Activated CD4-positive, CD25-positive, alpha-beta regulatory T cell (primary cell): Measurements from ENCODE around the gene HIVEP3.
"Not testable (repeated sequence)": the region's sequence is repeated elsewhere in the genome, so short reads cannot be mapped to it uniquely, and the experiment has no call there.

Experiments
- DNase-seq, 4 experiments: peaks; one replicate each; lab custom pipeline; 2025; lab: John Stamatoyannopoulos, UW

The HIVEP3 gene

DNA sequence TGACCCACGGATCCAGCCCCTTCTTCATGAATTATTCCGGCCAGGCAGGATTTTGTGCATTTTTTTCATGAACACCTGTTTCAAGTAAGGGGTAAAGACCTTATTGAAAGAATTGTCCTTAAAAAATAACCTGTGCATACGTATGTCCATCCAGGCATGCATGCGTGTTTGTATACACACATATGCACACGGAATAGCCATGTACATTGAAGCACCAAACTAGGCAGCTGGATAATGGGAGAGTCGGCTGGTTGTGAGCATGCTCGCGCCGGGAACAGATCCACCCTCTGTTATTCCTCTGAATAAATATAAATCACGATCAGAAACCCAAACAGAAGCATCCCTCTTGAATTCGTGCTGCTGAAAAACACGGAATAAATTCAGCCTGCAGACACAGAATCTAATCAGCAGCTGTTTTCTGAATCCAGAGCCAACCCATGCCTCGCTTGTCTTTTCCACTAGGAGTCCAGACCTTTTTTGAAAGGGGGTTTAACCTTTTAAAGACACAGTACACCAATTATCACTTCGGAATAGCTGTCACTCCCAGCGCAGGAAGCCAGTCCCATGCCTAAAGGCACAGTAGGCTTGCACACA lies at the start of gene HIVEP3:
TSS of gene HIVEP3 (minus strand) at position 473 of the 594 bp plus-strand sequence.
- DNase-seq = no peak

DNA sequence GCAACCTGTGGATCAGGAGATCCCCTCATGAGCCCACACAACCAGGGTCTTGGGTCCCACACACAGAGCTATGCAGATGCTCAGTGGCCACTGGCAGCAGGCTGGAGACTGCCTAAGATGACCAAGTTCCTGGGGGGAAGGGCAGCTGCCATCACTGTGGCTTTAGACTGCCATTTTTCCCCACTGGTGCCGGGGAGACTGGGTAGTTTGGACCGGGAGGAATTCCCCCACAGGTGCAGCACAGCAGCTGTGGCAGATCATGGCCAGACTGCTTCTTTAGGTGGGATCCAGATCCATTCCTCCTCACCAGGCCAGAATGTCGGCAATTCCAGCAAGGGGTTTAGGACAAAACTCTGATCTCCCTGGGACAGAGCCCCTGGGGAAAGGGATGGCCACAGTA lies 45.7 kb upstream of the HIVEP3 start:
- no peak for DNase-seq

DNA sequence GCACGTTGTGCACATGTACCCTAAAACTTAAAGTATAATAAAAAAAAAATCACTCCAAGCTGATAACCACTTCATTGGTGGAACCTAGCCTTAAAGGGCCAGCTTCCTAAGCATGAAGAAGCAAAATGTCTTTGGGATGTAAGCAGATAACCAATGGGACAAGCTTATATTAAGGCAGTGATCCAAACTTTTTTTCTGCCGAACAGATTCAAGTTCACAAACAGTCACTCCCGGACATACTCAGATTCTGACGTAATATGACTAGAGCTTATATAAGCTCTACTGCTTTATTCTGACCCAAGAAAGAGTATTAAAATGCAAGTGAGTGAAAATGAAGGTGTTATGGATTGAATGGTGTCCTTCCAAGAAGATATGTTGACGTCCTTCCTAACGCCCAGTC lies 44.9 kb upstream of the HIVEP3 start:
- DNase-seq = no peak

- no peak for DNase-seq
These were observed 39.4 kb upstream of the HIVEP3 start for GRCh38 chr1:41958015-41958673.

GRCh38 chr1:41957568-41957967 lies 38.8 kb upstream of the HIVEP3 start:
- DNase-seq = no peak

DNA sequence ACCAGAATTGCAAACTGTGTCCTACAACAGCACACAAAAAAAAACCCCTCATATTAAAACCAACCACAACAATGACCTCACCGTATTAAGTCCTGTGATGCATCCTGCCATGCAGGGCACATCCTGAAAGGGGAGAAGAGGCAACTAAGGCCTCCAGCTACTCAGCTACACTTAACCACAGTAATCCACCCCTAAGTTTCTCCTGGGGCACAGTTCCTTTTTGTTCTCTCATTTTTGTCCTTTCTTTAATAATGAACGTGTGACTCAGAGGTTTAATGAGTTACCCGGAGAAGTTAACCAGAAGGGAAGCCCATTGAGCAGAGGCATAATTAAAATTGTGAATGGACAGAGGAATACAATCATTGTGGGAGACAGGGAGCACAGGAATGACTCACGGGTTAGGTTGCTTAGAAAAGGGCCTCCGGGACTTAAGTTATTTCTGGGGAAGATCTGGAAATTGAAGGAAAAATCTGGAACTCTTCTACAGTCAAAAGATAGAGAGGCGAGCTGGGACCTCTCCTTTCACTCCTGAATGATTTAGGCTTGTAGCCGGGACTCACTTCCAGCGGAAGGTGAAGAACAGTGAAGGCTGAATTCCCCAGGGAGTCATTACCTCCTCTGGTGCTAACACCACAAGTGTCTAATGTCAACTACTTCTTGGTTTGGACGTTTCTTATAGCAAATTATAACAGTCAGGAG lies 36.9 kb upstream of the HIVEP3 start:
- no peak for DNase-seq

DNA sequence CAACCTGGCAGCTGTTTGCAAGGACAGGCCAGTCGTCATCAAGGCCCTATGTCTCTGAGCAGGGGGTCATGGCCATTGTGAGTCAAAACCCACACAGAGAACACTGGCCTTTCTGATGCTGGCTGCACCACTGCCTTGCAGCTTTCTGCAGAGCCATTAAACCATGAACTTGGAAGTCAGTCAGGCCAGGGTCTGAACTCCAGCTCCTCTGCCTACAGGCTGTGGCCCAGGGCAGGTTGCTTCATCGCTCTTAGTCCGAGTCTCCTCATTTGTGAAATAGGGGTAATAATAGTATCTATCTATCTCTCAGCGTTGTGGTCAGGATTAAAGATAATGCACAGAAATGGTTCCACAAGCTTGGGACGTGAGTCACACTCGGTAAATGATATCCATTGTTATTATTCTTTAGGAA lies 35.8 kb upstream of the HIVEP3 start:
- DNase-seq = no peak

DNA sequence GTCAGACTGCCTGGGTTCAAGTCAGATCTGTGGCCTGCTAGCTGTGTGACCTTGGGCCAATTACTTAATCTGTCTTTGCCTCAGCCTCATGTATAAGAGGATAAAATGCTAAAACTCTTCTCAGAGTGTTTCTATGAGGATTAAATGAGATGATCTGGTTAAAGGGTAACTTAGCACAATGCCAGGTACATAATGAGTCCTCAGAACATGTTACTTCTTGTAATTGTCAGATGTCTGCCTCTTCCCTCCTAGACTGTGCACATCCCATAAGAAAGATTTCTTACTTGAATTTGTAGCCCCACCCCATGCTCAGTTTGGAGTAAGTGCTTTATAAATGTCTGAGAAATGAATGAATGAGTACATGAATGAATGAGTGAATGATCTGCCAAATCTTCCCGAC lies 34.6 kb upstream of the HIVEP3 start:
- no peak for DNase-seq

DNA sequence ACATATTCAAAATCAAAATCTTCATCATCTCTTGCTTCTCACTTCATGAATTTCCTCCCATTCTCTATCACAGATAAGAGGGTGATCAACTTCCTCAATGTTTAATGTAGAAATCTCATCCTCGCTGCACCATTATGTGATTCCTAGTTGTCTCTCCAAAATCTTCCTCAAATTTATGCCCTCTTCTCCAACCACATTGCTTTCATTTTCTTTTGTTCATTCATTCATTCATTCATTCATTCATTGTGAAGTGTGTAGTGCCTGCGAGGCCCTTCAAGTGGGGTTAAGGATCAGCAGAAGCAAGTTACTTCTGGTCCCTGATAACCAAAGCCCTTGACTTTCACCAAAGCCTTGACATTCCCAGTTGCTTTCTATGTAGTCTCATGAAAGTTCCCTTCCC lies 33.5 kb upstream of the HIVEP3 start:
- DNase-seq = no peak

GRCh38 chr1:41951492-41951891 lies 32.8 kb upstream of the HIVEP3 start:
- not testable (repeated sequence) for DNase-seq

- DNase-seq = no peak
These were observed 32.1 kb upstream of the HIVEP3 start for GRCh38 chr1:41950820-41951219.

- not testable (repeated sequence) for DNase-seq
These were observed 27.2 kb upstream of the HIVEP3 start for GRCh38 chr1:41945946-41946345.

GRCh38 chr1:41943717-41944116 lies 25.0 kb upstream of the HIVEP3 start:
- no peak for DNase-seq

DNA sequence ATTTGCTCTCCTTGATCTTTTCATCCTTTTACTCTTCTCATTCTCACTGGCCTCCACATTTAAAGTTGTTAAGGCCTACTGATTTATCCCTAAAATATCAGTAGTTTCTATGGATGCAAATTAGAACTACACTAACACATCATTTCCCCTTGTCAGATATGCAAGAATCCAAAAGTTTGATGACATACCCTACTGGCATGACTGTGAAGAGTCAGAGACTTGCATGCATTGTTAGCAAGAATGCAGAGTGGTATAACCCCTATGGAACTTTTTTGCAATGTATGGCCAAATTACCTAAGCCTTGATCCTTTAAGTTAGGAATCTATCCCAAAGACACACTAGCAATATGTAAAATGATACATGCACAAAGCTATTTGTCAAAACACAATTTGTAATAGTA lies 23.6 kb upstream of the HIVEP3 start:
- no peak for DNase-seq

GRCh38 chr1:41941381-41941780 lies 22.7 kb upstream of the HIVEP3 start:
- no peak for DNase-seq

GRCh38 chr1:41939194-41939593 lies 20.5 kb upstream of the HIVEP3 start:
- DNase-seq = no peak

DNA sequence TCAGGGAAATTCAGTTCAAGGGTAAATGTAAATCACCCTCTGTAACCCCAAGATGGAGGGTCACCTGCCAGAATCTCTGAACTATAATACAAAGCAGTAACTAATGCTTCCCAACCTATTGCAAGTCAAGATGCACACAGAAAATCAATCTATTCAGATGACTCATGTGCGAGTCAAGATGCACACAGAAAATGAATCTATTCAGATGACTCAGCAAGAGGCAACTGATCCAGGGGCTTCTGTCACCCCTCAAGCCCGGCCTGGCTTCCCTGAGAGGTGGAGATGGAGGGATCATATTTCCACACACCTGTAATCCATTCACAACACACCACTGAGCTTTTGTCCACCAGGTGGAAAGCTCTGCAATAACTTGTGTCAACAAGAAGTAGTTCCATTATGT lies 17.4 kb upstream of the HIVEP3 start:
- no peak for DNase-seq

GRCh38 chr1:41935226-41935625 lies 16.5 kb upstream of the HIVEP3 start:
- DNase-seq = no peak

GRCh38 chr1:41933106-41933505 lies 14.4 kb upstream of the HIVEP3 start:
- no peak for DNase-seq

GRCh38 chr1:41931578-41931977 lies 12.9 kb upstream of the HIVEP3 start:
- no peak for DNase-seq

DNA sequence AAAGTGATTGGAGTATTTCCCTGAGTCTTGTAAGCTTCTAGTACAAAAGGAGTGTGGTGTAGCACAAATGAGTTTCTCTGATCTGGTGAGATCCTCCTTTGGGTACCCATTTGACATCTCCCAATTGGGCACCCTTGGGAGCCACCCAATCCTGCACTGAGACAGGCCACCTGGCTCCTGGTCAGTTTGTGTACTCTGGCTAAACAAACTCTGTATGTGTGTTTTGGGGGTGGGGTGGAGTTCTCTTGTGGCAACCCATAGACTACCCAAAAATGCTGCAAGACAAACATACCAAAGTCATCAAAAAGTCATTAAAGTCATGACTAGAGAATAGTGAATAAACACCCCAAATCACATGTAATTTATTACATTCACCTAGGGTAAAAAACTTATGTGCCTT lies 8.4 kb upstream of the HIVEP3 start:
- DNase-seq = no peak

DNA sequence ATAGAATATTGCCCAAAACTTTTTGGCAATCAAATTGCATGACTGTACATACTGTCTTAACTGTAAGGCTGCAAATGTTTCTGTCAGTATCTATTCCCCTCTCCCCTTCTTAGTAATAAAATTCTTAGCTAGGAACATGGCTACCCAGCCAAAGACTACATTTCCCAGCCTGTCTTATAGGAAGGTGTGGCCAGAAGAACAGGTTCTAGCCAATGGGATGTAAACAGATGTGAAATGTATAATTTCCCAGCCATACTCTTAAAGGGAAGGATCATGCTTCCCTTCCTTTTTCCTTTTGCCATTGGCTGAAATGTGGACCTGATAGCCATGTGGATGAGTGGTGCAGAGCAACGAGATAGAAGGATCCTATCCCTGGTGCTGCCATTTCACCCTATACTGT lies 7.0 kb upstream of the HIVEP3 start:
- DNase-seq = no peak

GRCh38 chr1:41924911-41925310 lies 6.2 kb upstream of the HIVEP3 start:
- no peak for DNase-seq
